Liver (tissue), 9 donors: ENCODE measurements around the gene TMEM87A. TPM values are rescaled to one million over a fixed set of nuclear protein-coding genes. Genes with fewer than 3 reads are reported as not detected.
"Not testable (repeated sequence)": the region's sequence is repeated elsewhere in the genome, so short reads cannot be mapped to it uniquely, and the experiment has no call there.

ENCODE experiments used
- DNase-seq: peaks from one replicate; pipeline ENCODE4 v3.0.0-alpha.2; 2017; ENCODE audit warnings: low spot score
- H3K27ac ChIP-seq, 2 donors: one replicate each; pipeline ENCODE4 v1.7.0; 2013; ENCODE audit warnings: inconsistent platforms in 2 of 2, low read length in 2 of 2, control low read depth in 1 of 2, low read depth in 1 of 2, mild to moderate bottlenecking in 1 of 2
- H3K27me3 ChIP-seq, 4 donors: one replicate each; pipeline versions ENCODE4 v1.6.1 to v1.7.0; 2013; ENCODE audit warnings: low read length in 3 of 4, inconsistent platforms in 1 of 4, mild to moderate bottlenecking in 1 of 4, moderate library complexity in 1 of 4; ENCODE audit not compliant: control insufficient read depth in 4 of 4, insufficient read depth in 4 of 4
- H3K36me3 ChIP-seq, 4 donors: one replicate each; pipeline versions ENCODE4 v1.6.1 to v1.7.0; 2013; ENCODE audit warnings: low read length in 3 of 4, mild to moderate bottlenecking in 3 of 4, low read depth in 1 of 4, moderate library complexity in 1 of 4; ENCODE audit not compliant: control insufficient read depth in 4 of 4, insufficient read depth in 3 of 4
- H3K4me1 ChIP-seq, 4 donors: one replicate each; pipeline versions ENCODE4 v1.6.1 to v1.7.0; 2013; ENCODE audit warnings: low read length in 3 of 4, mild to moderate bottlenecking in 3 of 4, moderate library complexity in 1 of 4; ENCODE audit not compliant: control insufficient read depth in 4 of 4, insufficient read depth in 4 of 4
- H3K4me3 ChIP-seq, 3 donors: one replicate each; pipeline versions ENCODE4 v1.6.1 to v1.7.0; 2013; ENCODE audit warnings: low read length in 3 of 3, control low read depth in 1 of 3, low read depth in 1 of 3, mild to moderate bottlenecking in 1 of 3
- H3K9ac ChIP-seq, 2 donors: one replicate each; pipeline ENCODE4 v1.7.0; 2013; ENCODE audit warnings: low read length in 2 of 2, mild to moderate bottlenecking in 2 of 2, moderate library complexity in 2 of 2, control low read depth in 1 of 2, low read depth in 1 of 2
- H3K9me3 ChIP-seq, 4 donors: one replicate each; pipeline versions ENCODE4 v1.6.1 to v1.7.0; 2013; ENCODE audit warnings: low read length in 3 of 4; ENCODE audit not compliant: control insufficient read depth in 4 of 4
- EGR1 ChIP-seq, 2 donors: IDR thresholded peaks; 2 replicates each; pipeline ENCODE4 v1.6.1; 2016 to 2018; ENCODE audit warnings: antibody characterized with exemption in 2 of 2, low read depth in 2 of 2
- FOXA1 ChIP-seq: IDR thresholded peaks from 2 replicates; pipeline ENCODE4 v1.6.1; 2016; ENCODE audit warnings: antibody characterized with exemption
- FOXA2 ChIP-seq: IDR thresholded peaks from 2 replicates; pipeline ENCODE4 v1.6.1; 2016; ENCODE audit warnings: antibody characterized with exemption
- GABPA ChIP-seq, 2 donors: IDR thresholded peaks in 1 of 2; conservative IDR thresholded peaks in 1 of 2; 2 replicates each; pipeline ENCODE4 v1.6.1; 2016; ENCODE audit warnings: antibody characterized with exemption in 2 of 2, mild to moderate bottlenecking in 1 of 2, moderate library complexity in 1 of 2
- HNF4A ChIP-seq, 2 donors: conservative IDR thresholded peaks; 2 replicates each; pipeline ENCODE4 v1.6.1; 2016; ENCODE audit warnings: antibody characterized with exemption in 2 of 2, mild to moderate bottlenecking in 2 of 2
- JUND ChIP-seq, 2 donors: IDR thresholded peaks; 2 replicates each; pipeline ENCODE4 v1.6.1; 2016; ENCODE audit warnings: antibody characterized with exemption in 2 of 2
- NR2F2 ChIP-seq: IDR thresholded peaks from 2 replicates; pipeline ENCODE4 v1.6.1; 2016; ENCODE audit warnings: antibody characterized with exemption
- RAD21 ChIP-seq, 2 donors: IDR thresholded peaks; 2 replicates each; pipeline ENCODE4 v1.6.1; 2016; ENCODE audit warnings: antibody characterized with exemption in 2 of 2, mild to moderate bottlenecking in 2 of 2
- RXRA ChIP-seq, 2 donors: IDR thresholded peaks; 2 replicates each; pipeline ENCODE4 v1.6.1; 2017 to 2018; ENCODE audit warnings: antibody characterized with exemption in 2 of 2, mild to moderate bottlenecking in 1 of 2
- SP1 ChIP-seq: IDR thresholded peaks from 2 replicates; pipeline ENCODE4 v1.6.1; 2018; ENCODE audit warnings: antibody characterized with exemption, mild to moderate bottlenecking
- TAF1 ChIP-seq: conservative IDR thresholded peaks from 2 replicates; pipeline ENCODE4 v1.6.1; 2016; ENCODE audit warnings: antibody characterized with exemption, mild to moderate bottlenecking
- WGBS: extraction: QIAGEN DNeasy Blood & Tissue Kit; methylation state at CpG from one replicate; pipeline ENCODE4 v1.1.7; 2013; 5-methylcytosine and 5-hydroxymethylcytosine counted together
- polyA plus RNA-seq, 2 donors: library from polyadenylated mRNA; stranded (reverse) in 1 of 2; unstranded in 1 of 2; fragments of 200-250 nt in 1 of 2; fragments of >200 nt in 1 of 2; fragmentation: Nextera tagmentation in 1 of 2; extraction: Ambion mirVana in 1 of 2; gene quantifications; one replicate each; pipeline versions ENCODE4 v1.2.1 to v1.2.3, GENCODE V29; 2013 to 2015
- total RNA-seq, 2 donors: library from RNA; depleted of rRNA; stranded (reverse); fragments of >200 nt; gene quantifications; one replicate each; pipeline ENCODE4 v1.2.3, GENCODE V29; 2014
- TF ChIP-seq, protein P1 (sequence below): IDR thresholded peaks from 2 replicates; pipeline ENCODE4 v1.6.1; 2016; ENCODE audit warnings: antibody characterized with exemption
- TF ChIP-seq, protein P2 (sequence below): IDR thresholded peaks from 2 replicates; pipeline ENCODE4 v1.6.1; 2016; ENCODE audit warnings: antibody characterized with exemption, mild to moderate bottlenecking
- TF ChIP-seq, protein P3 (sequence below): IDR thresholded peaks from 2 replicates; pipeline ENCODE4 v1.6.1; 2016; ENCODE audit warnings: antibody characterized with exemption
- donor health status: healthy.
- donor health status: healthy.
- donor health status: healthy.
- donor health status: healthy.
- donor health status: healthy.

Gene TMEM87A
- total and polyA plus RNA-seq, 4 donors, result 9.2 to 27.3 (median 21.8) TPM

DNA sequence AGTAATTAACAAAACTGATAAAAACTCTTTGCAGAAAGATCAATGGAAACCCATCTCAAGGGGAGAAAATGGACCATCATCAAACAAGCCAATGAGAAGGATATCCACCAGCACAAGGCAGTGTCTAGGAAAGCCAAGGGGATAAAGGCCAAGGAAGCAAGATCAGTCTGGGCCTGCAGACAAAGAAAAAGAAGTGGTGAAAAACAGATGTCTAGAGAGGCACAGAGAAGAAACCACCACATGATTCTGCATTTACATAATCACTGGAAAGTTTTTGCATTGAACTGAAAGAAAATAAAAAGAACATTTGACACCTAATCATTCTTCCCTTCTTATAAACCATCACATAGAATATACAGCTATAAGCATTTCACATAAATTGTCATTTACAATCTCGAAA lies 42.1 kb downstream of the TMEM87A start:
- no peaks in the 10 kb centered on the region for H3K4me1 ChIP-seq
- no peaks in the 10 kb centered on the region for H3K27me3 ChIP-seq
- no peak for TF ChIP-seq JUND (IDR thresholded peaks at IDR 0.05)
- no peak for TF ChIP-seq RXRA (IDR thresholded peaks at IDR 0.05)
- TF ChIP-seq, protein P1, sequence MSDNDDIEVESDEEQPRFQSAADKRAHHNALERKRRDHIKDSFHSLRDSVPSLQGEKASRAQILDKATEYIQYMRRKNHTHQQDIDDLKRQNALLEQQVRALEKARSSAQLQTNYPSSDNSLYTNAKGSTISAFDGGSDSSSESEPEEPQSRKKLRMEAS, result no peak
- no peak for TF ChIP-seq NR2F2
- no peak for TF ChIP-seq TAF1
- TF ChIP-seq, protein P2, sequence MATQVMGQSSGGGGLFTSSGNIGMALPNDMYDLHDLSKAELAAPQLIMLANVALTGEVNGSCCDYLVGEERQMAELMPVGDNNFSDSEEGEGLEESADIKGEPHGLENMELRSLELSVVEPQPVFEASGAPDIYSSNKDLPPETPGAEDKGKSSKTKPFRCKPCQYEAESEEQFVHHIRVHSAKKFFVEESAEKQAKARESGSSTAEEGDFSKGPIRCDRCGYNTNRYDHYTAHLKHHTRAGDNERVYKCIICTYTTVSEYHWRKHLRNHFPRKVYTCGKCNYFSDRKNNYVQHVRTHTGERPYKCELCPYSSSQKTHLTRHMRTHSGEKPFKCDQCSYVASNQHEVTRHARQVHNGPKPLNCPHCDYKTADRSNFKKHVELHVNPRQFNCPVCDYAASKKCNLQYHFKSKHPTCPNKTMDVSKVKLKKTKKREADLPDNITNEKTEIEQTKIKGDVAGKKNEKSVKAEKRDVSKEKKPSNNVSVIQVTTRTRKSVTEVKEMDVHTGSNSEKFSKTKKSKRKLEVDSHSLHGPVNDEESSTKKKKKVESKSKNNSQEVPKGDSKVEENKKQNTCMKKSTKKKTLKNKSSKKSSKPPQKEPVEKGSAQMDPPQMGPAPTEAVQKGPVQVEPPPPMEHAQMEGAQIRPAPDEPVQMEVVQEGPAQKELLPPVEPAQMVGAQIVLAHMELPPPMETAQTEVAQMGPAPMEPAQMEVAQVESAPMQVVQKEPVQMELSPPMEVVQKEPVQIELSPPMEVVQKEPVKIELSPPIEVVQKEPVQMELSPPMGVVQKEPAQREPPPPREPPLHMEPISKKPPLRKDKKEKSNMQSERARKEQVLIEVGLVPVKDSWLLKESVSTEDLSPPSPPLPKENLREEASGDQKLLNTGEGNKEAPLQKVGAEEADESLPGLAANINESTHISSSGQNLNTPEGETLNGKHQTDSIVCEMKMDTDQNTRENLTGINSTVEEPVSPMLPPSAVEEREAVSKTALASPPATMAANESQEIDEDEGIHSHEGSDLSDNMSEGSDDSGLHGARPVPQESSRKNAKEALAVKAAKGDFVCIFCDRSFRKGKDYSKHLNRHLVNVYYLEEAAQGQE, result no peak
- no peak for TF ChIP-seq RAD21 (IDR thresholded peaks at IDR 0.05)
- no peak for TF ChIP-seq FOXA2
- TF ChIP-seq SP1, result no peak
- TF ChIP-seq GABPA (IDR thresholded peaks at IDR 0.05 in 1 of 2, conservative IDR thresholded peaks at IDR 0.05 in 1 of 2), result no peak
- TF ChIP-seq EGR1 (IDR thresholded peaks at IDR 0.05; ENCODE audit: low read depth in 2 of 2), result no peak
- 98% methylated on average over 1 of the region's 1 CpG for WGBS
- H3K27ac ChIP-seq, result no peak overlapping the region
- H3K9ac ChIP-seq, result no peak overlapping the region
- no peaks in the 10 kb centered on the region for H3K9me3 ChIP-seq
- no peak for DNase-seq
- H3K36me3 ChIP-seq, result peaks cover 4 to 58% (median 43%) of the 10 kb centered on the region in 4 donors
- no peak overlapping the region for H3K4me3 ChIP-seq

DNA sequence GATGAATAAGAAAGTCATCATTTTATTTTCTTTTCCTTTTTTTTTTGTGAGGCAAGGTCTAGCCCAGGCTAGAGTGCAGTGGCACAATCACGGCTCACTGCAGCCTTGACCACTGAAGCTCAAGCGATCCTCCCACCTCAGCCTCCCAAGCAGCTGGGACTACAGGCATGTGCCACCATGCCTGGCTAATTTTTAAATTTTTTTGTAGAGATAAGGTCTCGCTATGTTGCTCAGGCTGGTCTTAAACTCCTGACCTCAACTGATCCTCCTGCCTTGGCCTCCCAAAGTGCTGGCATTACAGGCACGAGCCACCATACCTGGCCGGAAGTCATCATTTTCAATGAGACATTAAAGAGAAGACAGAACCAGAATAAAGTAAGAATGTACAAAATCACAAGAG lies 44.3 kb downstream of the TMEM87A start:
- not testable (repeated sequence) for DNase-seq, H3K4me1 ChIP-seq, H3K4me3 ChIP-seq, H3K27me3 ChIP-seq, H3K27ac ChIP-seq, H3K9ac ChIP-seq, H3K9me3 ChIP-seq
- WGBS, result 97% methylated on average over 5 of the region's 5 CpGs
- peaks cover 7 to 52% (median 50%) of the 10 kb centered on the region in 4 donors for H3K36me3 ChIP-seq

DNA sequence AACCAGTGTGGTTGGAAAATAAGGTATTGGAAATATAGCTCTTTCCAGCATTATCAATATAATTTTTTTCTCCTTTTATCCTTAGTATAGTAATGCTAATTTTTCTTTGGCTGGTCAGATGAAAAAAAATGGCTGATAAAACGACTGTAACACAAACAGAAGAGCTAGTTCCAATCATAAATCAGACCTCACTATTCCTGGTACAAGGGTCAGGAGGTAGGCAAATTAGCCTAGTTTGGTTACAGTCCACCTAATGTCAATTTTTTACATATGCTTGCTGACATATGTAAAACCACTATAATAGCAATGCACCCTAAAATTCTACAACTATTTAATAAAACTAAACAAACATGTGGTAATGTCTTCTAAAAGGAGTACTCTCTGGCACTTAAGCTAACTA lies 45.2 kb downstream of the TMEM87A start:
- Histone ChIP-seq H3K9ac (no peak overlapping the region), H3K36me3 (peaks cover 4 to 52% (median 51%) of the 10 kb centered on the region in 4 donors), H3K9me3 (no peaks in the 10 kb centered on the region), H3K4me3 (no peak overlapping the region), H3K27ac (no peak overlapping the region), H3K27me3 (no peaks in the 10 kb centered on the region), H3K4me1 (no peaks in the 10 kb centered on the region)
- no peak for TF ChIP-seq FOXA2
- TF ChIP-seq FOXA1, result no peak
- TF ChIP-seq JUND (IDR thresholded peaks at IDR 0.05), result no peak
- TF ChIP-seq, protein P3, sequence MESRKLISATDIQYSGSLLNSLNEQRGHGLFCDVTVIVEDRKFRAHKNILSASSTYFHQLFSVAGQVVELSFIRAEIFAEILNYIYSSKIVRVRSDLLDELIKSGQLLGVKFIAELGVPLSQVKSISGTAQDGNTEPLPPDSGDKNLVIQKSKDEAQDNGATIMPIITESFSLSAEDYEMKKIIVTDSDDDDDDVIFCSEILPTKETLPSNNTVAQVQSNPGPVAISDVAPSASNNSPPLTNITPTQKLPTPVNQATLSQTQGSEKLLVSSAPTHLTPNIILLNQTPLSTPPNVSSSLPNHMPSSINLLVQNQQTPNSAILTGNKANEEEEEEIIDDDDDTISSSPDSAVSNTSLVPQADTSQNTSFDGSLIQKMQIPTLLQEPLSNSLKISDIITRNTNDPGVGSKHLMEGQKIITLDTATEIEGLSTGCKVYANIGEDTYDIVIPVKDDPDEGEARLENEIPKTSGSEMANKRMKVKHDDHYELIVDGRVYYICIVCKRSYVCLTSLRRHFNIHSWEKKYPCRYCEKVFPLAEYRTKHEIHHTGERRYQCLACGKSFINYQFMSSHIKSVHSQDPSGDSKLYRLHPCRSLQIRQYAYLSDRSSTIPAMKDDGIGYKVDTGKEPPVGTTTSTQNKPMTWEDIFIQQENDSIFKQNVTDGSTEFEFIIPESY, result no peak
- no peak for TF ChIP-seq RXRA (IDR thresholded peaks at IDR 0.05)
- TF ChIP-seq, protein P2, result no peak
- TF ChIP-seq HNF4A (conservative IDR thresholded peaks at IDR 0.05), result no peak
- TF ChIP-seq, protein P1, result no peak
- DNase-seq, result no peak
- WGBS, result 30% methylated on average over 1 of the region's 1 CpG
